Measurements from ENCODE around the gene FBXL22.
"Not testable (repeated sequence)": the region's sequence is repeated elsewhere in the genome, so short reads cannot be mapped to it uniquely, and the experiment has no call there.

FBXL22 gene

GRCh38 chr15:63609448-63609847 lies 12.3 kb downstream of the FBXL22 start:
- DNase-seq (ENCODE audit: extremely low spot score, insufficient read length, low read depth): no peak
- FAIRE-seq: no peak

GRCh38 chr15:63610209-63610841 lies 13.1 kb downstream of the FBXL22 start:
- peak; percentile 94 for FAIRE-seq

GRCh38 chr15:63611177-63611576 lies 14.0 kb downstream of the FBXL22 start:
- DNase-seq (ENCODE audit: extremely low spot score, insufficient read length, low read depth) (no peak), FAIRE-seq (no peak)

More at GRCh38 chr15:63610209-63610841, 13.1 kb downstream of the FBXL22 start:
- peak; percentile 58 for DNase-seq (ENCODE audit: extremely low spot score, insufficient read length, low read depth)

- FAIRE-seq (no peak), DNase-seq (ENCODE audit: extremely low spot score, insufficient read length, low read depth) (no peak)
These were observed 15.1 kb downstream of the FBXL22 start for GRCh38 chr15:63612300-63612699.

- no peak for FAIRE-seq
- DNase-seq (ENCODE audit: extremely low spot score, insufficient read length, low read depth): no peak
These were observed 18.7 kb downstream of the FBXL22 start for GRCh38 chr15:63615935-63616334.

GRCh38 chr15:63617147-63617546 lies 20.0 kb downstream of the FBXL22 start:
- FAIRE-seq; DNase-seq (ENCODE audit: extremely low spot score, insufficient read length, low read depth): not testable (repeated sequence)

- not testable (repeated sequence) for FAIRE-seq
These were observed 20.4 kb downstream of the FBXL22 start for GRCh38 chr15:63617627-63618026.

GRCh38 chr15:63620760-63621159 lies 23.6 kb downstream of the FBXL22 start:
- not testable (repeated sequence) for DNase-seq (ENCODE audit: extremely low spot score, insufficient read length, low read depth); FAIRE-seq

More at GRCh38 chr15:63617627-63618026, 20.4 kb downstream of the FBXL22 start:
- not testable (repeated sequence) for DNase-seq (ENCODE audit: extremely low spot score, insufficient read length, low read depth)

- FAIRE-seq (no peak), DNase-seq (ENCODE audit: extremely low spot score, insufficient read length, low read depth) (no peak)
These were observed 26.2 kb downstream of the FBXL22 start for GRCh38 chr15:63623232-63623969.

- FAIRE-seq (peak; percentile 83), DNase-seq (ENCODE audit: extremely low spot score, insufficient read length, low read depth) (peak; percentile 28)
These were observed 29.8 kb downstream of the FBXL22 start for GRCh38 chr15:63626955-63627354.

- DNase-seq (ENCODE audit: extremely low spot score, insufficient read length, low read depth): no peak
- no peak for FAIRE-seq
These were observed 31.1 kb downstream of the FBXL22 start for GRCh38 chr15:63628123-63628822.

GRCh38 chr15:63630036-63630751 lies 33.0 kb downstream of the FBXL22 start:
- FAIRE-seq (no peak), DNase-seq (ENCODE audit: extremely low spot score, insufficient read length, low read depth) (no peak)

- FAIRE-seq: no peak
- DNase-seq (ENCODE audit: extremely low spot score, insufficient read length, low read depth): no peak
These were observed 36.1 kb downstream of the FBXL22 start for GRCh38 chr15:63633312-63633711.

GRCh38 chr15:63634154-63634553 lies 37.0 kb downstream of the FBXL22 start:
- FAIRE-seq: no peak
- no peak for DNase-seq (ENCODE audit: extremely low spot score, insufficient read length, low read depth)

- DNase-seq (ENCODE audit: extremely low spot score, insufficient read length, low read depth): no peak
- no peak for FAIRE-seq
These were observed 39.4 kb downstream of the FBXL22 start for GRCh38 chr15:63636518-63637061.

GRCh38 chr15:63638839-63639238 lies 41.7 kb downstream of the FBXL22 start:
- DNase-seq (ENCODE audit: extremely low spot score, insufficient read length, low read depth) (no peak), FAIRE-seq (peak; percentile 33)

- DNase-seq (ENCODE audit: extremely low spot score, insufficient read length, low read depth): no peak
- no peak for FAIRE-seq
These were observed 43.0 kb downstream of the FBXL22 start for GRCh38 chr15:63640146-63640545.
